GM12873 (cell line): ENCODE data around the gene NDOR1.

Source experiments
- CTCF ChIP-seq: IDR thresholded peaks from 2 replicates; pipeline ENCODE4 v1.5.1; 2012; ENCODE audit warnings: low read depth, mild to moderate bottlenecking, moderate library complexity, low read length, control low read depth; ENCODE audit not compliant: insufficient read depth; ENCODE audit errors: missing control alignments

NDOR1 gene

GRCh38 chr9:137211532-137211931 lies 6.0 kb downstream of the NDOR1 start:
- no peak for TF ChIP-seq CTCF

- no peak for TF ChIP-seq CTCF
Observed at GRCh38 chr9:137212520-137212919, 7.0 kb downstream of the NDOR1 start.

- no peak for TF ChIP-seq CTCF
Observed at GRCh38 chr9:137213160-137214060, 7.9 kb downstream of the NDOR1 start.

- TF ChIP-seq CTCF, result no peak
Observed at GRCh38 chr9:137214620-137215019, 9.1 kb downstream of the NDOR1 start.

GRCh38 chr9:137215196-137215986 lies 9.9 kb downstream of the NDOR1 start:
- TF ChIP-seq CTCF, result no peak

GRCh38 chr9:137216188-137216965 lies 10.9 kb downstream of the NDOR1 start:
- no peak for TF ChIP-seq CTCF
